CD14-positive monocyte (primary cell): ENCODE results near the gene TRABD2B. TPM values are rescaled to one million over a fixed set of nuclear protein-coding genes. Genes with fewer than 3 reads are reported as not detected.

Experiments used
- DNase-seq, 3 donors: peaks; one replicate each; pipeline ENCODE4 v3.0.0-alpha.2; 2011 to 2022
- H2AFZ ChIP-seq: 2 replicates; pipeline ENCODE4 v1.6.0; 2012; ENCODE audit warnings: mild to moderate bottlenecking, low read depth, low read length, inconsistent platforms; ENCODE audit not compliant: insufficient read depth, poor library complexity, severe bottlenecking
- H3K27ac ChIP-seq, 2 donors: 1 replicate in 1 of 2; 2 replicates in 1 of 2; pipeline ENCODE4 v1.5.1; 2012 to 2013; ENCODE audit warnings: low read length in 2 of 2, control low read depth in 1 of 2, inconsistent platforms in 1 of 2, low read depth in 1 of 2, mild to moderate bottlenecking in 1 of 2
- H3K27me3 ChIP-seq, 2 donors: one replicate each; pipeline versions ENCODE4 v1.6.0 to v1.6.1; 2011 to 2013; ENCODE audit warnings: low read length in 2 of 2; ENCODE audit not compliant: control insufficient read depth in 2 of 2, insufficient read depth in 2 of 2
- H3K36me3 ChIP-seq, 2 donors: replicated peaks in 1 of 2; 1 replicate in 1 of 2; 2 replicates in 1 of 2; pipeline versions ENCODE4 v1.5.1 to v1.6.1; 2012 to 2013; ENCODE audit warnings: low read length in 2 of 2, control low read depth in 1 of 2, inconsistent platforms in 1 of 2, mild to moderate bottlenecking in 1 of 2; ENCODE audit not compliant: insufficient read depth in 2 of 2, control insufficient read depth in 1 of 2
- H3K4me1 ChIP-seq, 2 donors: 1 replicate in 1 of 2; 2 replicates in 1 of 2; pipeline versions ENCODE4 v1.5.1 to v1.6.1; 2012 to 2013; ENCODE audit warnings: low read length in 2 of 2, control low read depth in 1 of 2, inconsistent platforms in 1 of 2, mild to moderate bottlenecking in 1 of 2, moderate library complexity in 1 of 2; ENCODE audit not compliant: insufficient read depth in 2 of 2, control insufficient read depth in 1 of 2
- H3K4me2 ChIP-seq: replicated peaks from 2 replicates; pipeline ENCODE3; 2012; ENCODE audit warnings: low read length, moderate library complexity, mild to moderate bottlenecking; ENCODE audit not compliant: poor library complexity, severe bottlenecking; ENCODE audit errors: extremely low read depth
- H3K4me3 ChIP-seq, 3 experiments: fragments of 200-600 bp in 1 of 3; sonication (generic) in 1 of 3; replicated peaks in 1 of 3; 1 replicate in 2 of 3; 2 replicates in 1 of 3; pipeline ENCODE4 v1.5.1; 2011 to 2013; ENCODE audit warnings: low read length in 3 of 3, mild to moderate bottlenecking in 3 of 3, control low read depth in 2 of 3, low read depth in 2 of 3, inconsistent platforms in 1 of 3, moderate library complexity in 1 of 3
- H3K79me2 ChIP-seq: 2 replicates; pipeline ENCODE4 v1.6.0; 2012; ENCODE audit warnings: mild to moderate bottlenecking, control low read depth, inconsistent platforms, low read length, moderate library complexity; ENCODE audit not compliant: insufficient read depth
- H3K9ac ChIP-seq: 2 replicates; pipeline ENCODE4 v1.6.0; 2017; ENCODE audit warnings: low read length, mild to moderate bottlenecking; ENCODE audit not compliant: insufficient read depth, poor library complexity, severe bottlenecking
- H3K9me3 ChIP-seq, 2 donors: replicated peaks in 1 of 2; 1 replicate in 1 of 2; 2 replicates in 1 of 2; pipeline versions ENCODE4 v1.5.1 to v1.6.1; 2012 to 2013; ENCODE audit warnings: low read length in 2 of 2, control low read depth in 1 of 2; ENCODE audit not compliant: control insufficient read depth in 1 of 2, insufficient read depth in 1 of 2
- H4K20me1 ChIP-seq: 2 replicates; pipeline ENCODE4 v1.6.0; 2012; ENCODE audit warnings: mild to moderate bottlenecking, low read length, control low read depth, moderate library complexity; ENCODE audit not compliant: insufficient read depth
- H3K27ac Mint-ChIP-seq, 7 donors: one replicate each; pipeline ENCODE4 v1.8.0; 2020; ENCODE audit warnings: mild to moderate bottlenecking in 7 of 7, mixed read lengths in 7 of 7, moderate library complexity in 6 of 7, inconsistent platforms in 2 of 7
- H3K27me3 Mint-ChIP-seq, 3 donors: one replicate each; pipeline ENCODE4 v1.8.0; 2021 to 2022; ENCODE audit warnings: low read depth in 3 of 3, mild to moderate bottlenecking in 3 of 3, mixed read lengths in 3 of 3, moderate library complexity in 3 of 3, inconsistent platforms in 1 of 3
- H3K36me3 Mint-ChIP-seq, 2 donors: one replicate each; pipeline ENCODE4 v1.8.0; 2020; ENCODE audit warnings: mixed read lengths in 2 of 2, inconsistent platforms in 1 of 2, mild to moderate bottlenecking in 1 of 2
- H3K4me1 Mint-ChIP-seq: one replicate; pipeline ENCODE4 v1.8.0; 2020; ENCODE audit warnings: mild to moderate bottlenecking, mixed read lengths
- H3K4me3 Mint-ChIP-seq, 2 donors: one replicate each; pipeline ENCODE4 v1.8.0; 2020; ENCODE audit warnings: mild to moderate bottlenecking in 2 of 2, mixed read lengths in 2 of 2, moderate library complexity in 1 of 2
- H3K9me3 Mint-ChIP-seq, 7 donors: one replicate each; pipeline ENCODE4 v1.8.0; 2020 to 2022; ENCODE audit warnings: mixed read lengths in 7 of 7, mild to moderate bottlenecking in 6 of 7, moderate library complexity in 6 of 7, inconsistent platforms in 2 of 7
- CTCF ChIP-seq: fragments of 200-600 bp; IDR thresholded peaks from one replicate; pipeline ENCODE4 v1.8.0; 2022; ENCODE audit warnings: antibody characterized with exemption, mild to moderate bottlenecking
- WGBS: methylation state at CpG from one replicate; pipeline ENCODE4 v1.1.5; 2013; ENCODE audit warnings: missing lambda C conversion rate; ENCODE audit not compliant: insufficient coverage; 5-methylcytosine and 5-hydroxymethylcytosine counted together
- intact Hi-C, 2 donors: fragments of 100-400 bp; cut with micrococcal nuclease; formaldehyde crosslinking; loops; one replicate each; pipeline versions ENCODE4 v1.15.0 to v1.15.1; 2023
- polyA plus RNA-seq, 3 donors: library from polyadenylated mRNA; depleted of rRNA in 1 of 3; unstranded in 2 of 3; stranded (reverse) in 1 of 3; fragments of 300-500 nt in 2 of 3; fragments of >200 nt in 1 of 3; fragmentation: Illumina TruSeq in 2 of 3; gene quantifications; 1 replicate in 2 of 3; 2 replicates in 1 of 3; pipeline ENCODE4 v1.2.3, GENCODE V29; 2012 to 2021

The TRABD2B gene
- polyA plus RNA-seq, 3 donors, result not detected

DNA sequence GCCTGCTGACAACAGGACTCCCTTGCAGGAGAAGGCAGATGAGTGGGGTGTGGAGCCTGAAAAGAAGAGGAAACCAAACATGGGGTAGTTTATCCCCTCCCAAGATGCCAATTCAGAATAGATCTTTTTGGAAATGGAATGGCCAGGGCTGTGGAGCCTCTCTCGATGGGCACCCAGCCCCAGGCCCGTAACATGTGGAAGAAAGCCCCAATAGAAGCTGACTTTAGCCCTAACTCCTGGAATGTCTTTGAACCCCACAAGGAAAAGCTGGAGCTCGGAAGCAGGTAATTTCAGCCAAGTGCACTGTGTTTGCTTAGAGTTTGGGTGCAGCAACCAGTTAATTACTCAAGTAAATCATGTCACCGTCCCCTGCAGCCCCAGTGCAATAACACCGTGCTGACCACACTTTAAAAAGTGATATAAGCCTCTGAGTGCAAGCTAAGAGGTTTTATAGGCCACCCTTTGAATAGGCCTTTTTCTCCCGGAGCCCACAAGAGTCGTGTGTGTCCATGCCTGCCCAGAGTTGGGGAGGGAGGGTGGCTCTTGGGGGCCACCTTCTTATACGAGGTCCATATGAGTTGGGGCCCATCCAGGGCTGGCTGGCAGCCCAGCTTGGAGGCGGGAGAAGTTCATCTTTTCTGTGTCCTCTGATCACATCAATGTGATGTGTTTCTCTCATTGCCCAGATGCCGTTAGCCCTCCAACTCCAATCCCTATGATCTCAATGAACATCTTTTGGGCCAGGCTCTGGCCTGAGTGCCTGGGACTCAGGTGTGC lies 153.2 kb downstream of the TRABD2B start:
- intact Hi-C loops, result no loop called here
- no peak overlapping the region for H3K4me3 Mint-ChIP-seq
- no peaks in the 10 kb centered on the region for H3K4me1 Mint-ChIP-seq
- DNase-seq, result no peak
- H3K27me3 ChIP-seq, result peaks cover 0 to 4% of the 10 kb centered on the region in 2 donors
- no peaks in the 10 kb centered on the region for H3K4me1 ChIP-seq
- H3K9me3 Mint-ChIP-seq, result no peaks in the 10 kb centered on the region
- 91% methylated on average over 7 of the region's 10 CpGs for WGBS
- H3K27ac ChIP-seq, result no peak overlapping the region
- no peaks in the 10 kb centered on the region for H3K9me3 ChIP-seq
- peaks cover 9 to 15% (median 10%) of the 10 kb centered on the region in 3 donors for H3K27me3 Mint-ChIP-seq
- H2AFZ ChIP-seq, result no peak overlapping the region
- no peaks in the 10 kb centered on the region for H3K79me2 ChIP-seq
- no peak overlapping the region for H3K4me3 ChIP-seq
- H3K9ac ChIP-seq, result no peak overlapping the region
- no peaks in the 10 kb centered on the region for H4K20me1 ChIP-seq
- H3K36me3 ChIP-seq, result no peaks in the 10 kb centered on the region
- no peak for TF ChIP-seq CTCF
- no peaks in the 10 kb centered on the region for H3K36me3 Mint-ChIP-seq
- H3K27ac Mint-ChIP-seq, result no peak overlapping the region
- H3K4me2 ChIP-seq, result no peak overlapping the region

GRCh38 chr1:47843059-47843458 lies 154.1 kb downstream of the TRABD2B start:
- Histone ChIP-seq H3K4me1 (no peaks in the 10 kb centered on the region), H3K4me3 (no peak overlapping the region), H3K9me3 (no peaks in the 10 kb centered on the region), H3K36me3 (no peaks in the 10 kb centered on the region), H2AFZ (no peak overlapping the region), H3K27me3 (peaks cover 0 to 4% of the 10 kb centered on the region in 2 donors), H3K79me2 (no peaks in the 10 kb centered on the region), H3K9ac (no peak overlapping the region), H4K20me1 (no peaks in the 10 kb centered on the region), H3K27ac (no peak overlapping the region), H3K4me2 (no peak overlapping the region)
- H3K4me3 Mint-ChIP-seq, result no peak overlapping the region
- no peak for DNase-seq
- no peaks in the 10 kb centered on the region for H3K9me3 Mint-ChIP-seq
- peaks cover 9 to 15% (median 10%) of the 10 kb centered on the region in 3 donors for H3K27me3 Mint-ChIP-seq
- no peaks in the 10 kb centered on the region for H3K36me3 Mint-ChIP-seq
- peak overlapping the region in 2 of 7 donors; percentile 4 to 38 for H3K27ac Mint-ChIP-seq
- TF ChIP-seq CTCF, result no peak
- H3K4me1 Mint-ChIP-seq, result no peaks in the 10 kb centered on the region
- WGBS, result 64% methylated on average over 6 of the region's 6 CpGs
- intact Hi-C loops, result no loop called here
